A549 treated with CORT108297 at 1 μM for 4 hours (cell line): ENCODE measurements around the gene FARSA. TPM values are rescaled to one million over a fixed set of nuclear protein-coding genes. Genes with fewer than 3 reads are reported as not detected.

Experiments
- total RNA-seq: library from RNA; stranded (reverse); fragments of 200-300 nt; extraction: Qiagen RNA extraction; gene quantifications from 5 replicates; pipeline ENCODE4 v1.2.3, GENCODE V29; 2022

The FARSA gene
- 75.2 to 82.8 TPM (median 78.2 TPM) in 5 replicates for total RNA-seq

DNA sequence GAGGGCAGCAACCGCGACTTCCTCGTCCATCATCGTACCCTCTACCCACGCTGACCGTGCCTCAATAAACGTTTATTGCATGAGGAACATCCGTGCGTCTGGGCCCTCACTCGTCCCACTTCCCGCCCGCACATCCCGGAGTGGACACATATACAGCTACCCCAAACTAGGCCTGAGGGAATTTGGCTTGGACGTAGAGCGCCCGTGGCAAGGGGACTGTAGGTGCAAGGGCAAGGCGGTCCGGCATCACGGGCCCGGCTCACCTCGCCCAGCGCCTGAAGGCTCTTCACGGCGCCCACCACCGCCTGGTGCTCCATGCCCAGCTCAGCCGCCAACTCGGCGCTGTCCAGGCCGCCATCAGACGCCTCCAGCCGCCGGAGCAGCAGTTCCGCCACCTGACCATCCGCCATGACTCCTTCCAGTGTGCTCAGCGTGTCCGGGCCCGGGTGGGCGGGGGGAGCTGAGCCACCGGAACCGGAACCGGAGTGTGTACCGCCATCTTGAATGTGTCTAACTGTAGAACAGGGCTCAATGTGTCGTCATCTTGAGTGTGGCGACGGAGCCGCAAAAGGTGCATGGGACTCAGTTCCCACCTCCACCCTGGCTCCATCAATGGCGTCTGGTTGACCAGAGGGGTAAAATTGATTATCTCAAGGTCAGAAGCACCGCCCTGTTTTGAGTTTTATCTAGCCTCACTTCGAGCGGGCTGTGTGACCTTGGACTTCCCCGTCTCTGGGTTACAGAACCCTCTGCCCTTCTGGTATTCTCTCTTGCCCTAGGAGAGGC is at the start of gene FARSA:
FARSA (minus strand) TSS at position 425 of the 786 bp plus-strand sequence; CDS start at position 410, 15 bp downstream.

DNA sequence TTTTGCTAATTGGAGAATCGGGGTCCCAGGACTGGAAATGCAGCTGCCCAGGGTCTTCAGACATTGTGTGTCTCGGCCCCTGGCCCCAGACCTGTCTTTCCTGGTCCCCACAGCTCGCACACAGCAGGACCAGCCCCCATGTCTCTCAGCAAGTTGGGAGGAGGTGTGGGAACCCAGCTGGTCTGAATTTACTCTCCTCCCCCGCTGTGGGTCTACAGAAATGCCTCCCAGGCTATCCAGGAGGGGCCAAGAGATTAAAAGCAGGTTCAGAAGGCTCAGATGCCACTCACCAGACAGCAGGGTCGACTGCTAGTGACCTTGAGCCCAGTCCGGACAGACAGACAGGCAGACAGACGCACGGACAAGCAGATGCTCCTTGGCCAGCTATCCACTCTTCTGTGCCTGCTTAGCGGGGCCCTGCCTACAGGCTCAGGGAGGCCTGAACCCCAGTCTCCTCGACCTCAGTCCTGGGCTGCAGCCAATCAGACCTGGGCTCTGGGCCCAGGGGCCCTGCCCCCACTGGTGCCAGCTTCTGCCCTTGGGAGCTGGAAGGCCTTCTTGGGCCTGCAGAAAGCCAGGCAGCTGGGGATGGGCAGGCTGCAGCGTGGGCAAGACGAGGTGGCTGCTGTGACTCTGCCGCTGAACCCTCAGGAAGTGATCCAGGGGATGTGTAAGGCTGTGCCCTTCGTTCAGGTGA is 35.9 kb upstream of the FARSA start, which contains the start of gene DAND5:
DAND5 (plus strand) TSS at position 285 of the 697 bp plus-strand sequence; CDS start at position 370, 85 bp downstream.

GRCh38 chr19:12956446-12957388 is 23.2 kb upstream of the FARSA start, which contains the start of gene GADD45GIP1:
TSS of gene GADD45GIP1 (minus strand) at chr19:12957223. CDS start at chr19:12957212, 11 bp downstream.

GRCh38 chr19:12945479-12946091 is 12.1 kb upstream of the FARSA start, which contains the start of gene RAD23A:
TSS of gene RAD23A (plus strand) at chr19:12945862. CDS start at chr19:12945949, 87 bp downstream.

DNA sequence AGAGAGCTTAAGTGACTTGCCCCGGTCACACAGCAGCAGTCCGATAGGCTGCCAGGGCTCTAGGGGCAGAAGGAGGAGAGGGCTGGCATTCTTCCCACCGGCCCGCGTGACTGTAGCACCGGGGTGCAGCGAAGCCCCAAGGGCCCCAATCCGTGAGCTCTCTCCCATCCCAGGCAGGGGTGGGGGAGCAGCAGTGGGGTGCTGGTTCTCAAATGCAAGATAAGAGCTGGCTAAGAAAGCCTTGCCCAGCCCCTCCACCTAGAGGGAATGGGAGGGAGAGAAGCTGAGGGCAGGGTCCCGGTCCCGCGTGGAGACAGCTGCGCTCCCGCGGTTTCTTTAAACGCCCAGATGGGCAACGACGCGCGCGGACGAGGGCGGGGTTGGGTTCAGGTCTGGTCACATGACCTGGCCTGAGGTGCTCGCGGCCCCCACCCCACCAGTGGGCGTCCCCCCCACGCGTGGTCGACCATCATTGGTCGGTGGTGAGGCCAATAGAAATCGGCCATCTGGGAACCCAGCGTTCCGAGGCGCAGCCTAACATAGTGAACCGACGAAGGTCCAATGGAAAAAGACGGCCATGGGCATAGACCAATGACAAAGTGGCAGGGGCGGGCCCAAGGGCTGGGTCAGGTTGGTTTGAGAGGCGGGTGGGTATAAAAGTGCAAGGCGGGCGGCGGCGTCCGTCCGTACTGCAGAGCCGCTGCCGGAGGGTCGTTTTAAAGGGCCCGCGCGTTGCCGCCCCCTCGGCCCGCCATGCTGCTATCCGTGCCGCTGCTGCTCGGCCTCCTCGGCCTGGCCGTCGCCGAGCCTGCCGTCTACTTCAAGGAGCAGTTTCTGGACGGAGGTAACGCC is 4.6 kb upstream of the FARSA start, which contains the start of gene CALR:
CALR (plus strand) TSS at position 683 of the 852 bp plus-strand sequence; CDS start at position 754, 71 bp downstream.

GRCh38 chr19:12890787-12891552 is 42.5 kb downstream of the FARSA start, which contains the start of gene GCDH:
TSS of gene GCDH (plus strand) at chr19:12891160. CDS start at chr19:12891305, 145 bp downstream.

GRCh38 chr19:12886969-12887747 is 46.4 kb downstream of the FARSA start, which contains the start of gene KLF1:
TSS of gene KLF1 (minus strand) at chr19:12887201. CDS start at chr19:12887140, 61 bp downstream.

DNA sequence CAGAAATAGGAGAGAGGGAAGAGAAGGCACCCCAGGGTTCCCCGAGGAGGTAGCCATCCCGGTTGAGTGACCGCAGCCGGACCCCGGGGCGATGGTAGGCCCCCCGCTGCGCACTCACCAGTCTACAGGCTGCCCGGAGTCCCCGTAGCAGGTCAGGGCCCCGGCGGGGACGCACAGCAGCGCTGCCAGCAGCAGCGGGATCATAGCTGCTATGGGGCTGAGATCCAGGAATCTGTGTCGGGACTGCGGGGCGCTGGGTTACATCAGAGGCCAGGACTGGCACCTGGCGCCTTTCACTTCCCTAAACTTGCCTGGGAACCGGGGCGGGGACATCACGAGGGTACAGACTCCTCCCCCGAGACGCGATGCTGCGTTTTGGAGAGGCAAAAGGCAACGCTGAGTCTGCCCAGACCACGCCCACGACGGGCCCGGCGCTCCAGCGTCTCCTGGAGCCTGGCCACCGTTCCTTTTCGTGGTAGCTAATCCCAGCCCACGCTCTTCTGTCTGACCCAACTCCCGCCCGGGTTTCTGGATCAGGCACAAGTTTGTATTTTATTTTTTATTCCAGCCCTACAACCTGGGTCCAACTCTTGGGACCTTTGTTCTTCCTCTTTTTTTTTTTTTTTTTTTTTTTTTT is 52.2 kb downstream of the FARSA start, which contains the start of gene DNASE2:
DNASE2 (minus strand) TSS at position 278 of the 637 bp plus-strand sequence; CDS start at position 204, 74 bp downstream.

Other genes starting within 250 kb of the FARSA start
- gene GNG14, start 245.7 kb downstream of the FARSA start, total RNA-seq = not detected in 5 replicates
- 8.7 to 14.0 TPM (median 13.4 TPM) in 5 replicates for gene FBXW9, start 237.1 kb downstream of the FARSA start, total RNA-seq
- 25.5 to 39.5 TPM (median 35.3 TPM) in 5 replicates for gene TNPO2, start 209.8 kb downstream of the FARSA start, total RNA-seq
- 160 to 199 TPM (median 197 TPM) in 5 replicates for gene TRIR, start 199.0 kb downstream of the FARSA start, total RNA-seq
- gene GET3, start 196.2 kb downstream of the FARSA start, total RNA-seq = 67.6 to 102 TPM (median 95.8 TPM) in 5 replicates
- 0.24 to 0.35 TPM (median 0.28 TPM) in 4 of 5 replicates, not detected in the other for gene BEST2, start 181.9 kb downstream of the FARSA start, total RNA-seq
- 9.8 to 12.4 TPM (median 10.8 TPM) in 5 replicates for gene HOOK2, start 158.2 kb downstream of the FARSA start, total RNA-seq
- gene JUNB, start 142.2 kb downstream of the FARSA start, total RNA-seq = 97.7 to 170 TPM (median 137 TPM) in 5 replicates
- gene PRDX2, start 131.9 kb downstream of the FARSA start, total RNA-seq = 0.18 to 1.1 TPM (median 0.80 TPM) in 5 replicates
- gene THSD8, start 131.6 kb downstream of the FARSA start, total RNA-seq = 6.2 to 15.8 TPM (median 9.6 TPM) in 4 of 5 replicates, not detected in the other
- gene RNASEH2A, start 127.1 kb downstream of the FARSA start, total RNA-seq = 37.6 to 51.5 TPM (median 48.6 TPM) in 5 replicates
- 0.10 to 0.27 TPM (median 0.14 TPM) in 4 of 5 replicates, not detected in the other for gene RTBDN, start 99.1 kb downstream of the FARSA start, total RNA-seq
- 1.5 to 2.0 TPM (median 1.9 TPM) in 5 replicates for gene MAST1, start 95.2 kb downstream of the FARSA start, total RNA-seq
- gene DNASE2, start 52.3 kb downstream of the FARSA start, total RNA-seq = 27.2 to 33.8 TPM (median 32.3 TPM) in 5 replicates
- 0.05 to 0.09 TPM (median 0.06 TPM) in 3 of 5 replicates, not detected in the others for gene KLF1, start 46.5 kb downstream of the FARSA start, total RNA-seq
- gene GCDH, start 42.6 kb downstream of the FARSA start, total RNA-seq = 8.8 to 10.0 TPM (median 9.4 TPM) in 5 replicates
- gene SYCE2, start 14.4 kb downstream of the FARSA start, total RNA-seq = 0.28 to 0.70 TPM (median 0.38 TPM) in 5 replicates
- gene CALR, start 4.9 kb upstream of the FARSA start, total RNA-seq = 507 to 554 TPM (median 516 TPM) in 5 replicates
- gene RAD23A, start 12.2 kb upstream of the FARSA start, total RNA-seq = 70.7 to 86.3 TPM (median 80.4 TPM) in 5 replicates
- 30.1 to 58.7 TPM (median 54.9 TPM) in 5 replicates for gene GADD45GIP1, start 23.5 kb upstream of the FARSA start, total RNA-seq
- 0.03 to 0.08 TPM (median 0.06 TPM) in 5 replicates for gene DAND5, start 35.9 kb upstream of the FARSA start, total RNA-seq
- gene NFIX, start 61.8 kb upstream of the FARSA start, total RNA-seq = 3.3 to 5.1 TPM (median 4.6 TPM) in 5 replicates
- gene LYL1, start 169.1 kb upstream of the FARSA start, total RNA-seq = 0.61 to 1.0 TPM (median 0.85 TPM) in 5 replicates
- 38.1 to 45.9 TPM (median 40.7 TPM) in 5 replicates for gene TRMT1, start 183.0 kb upstream of the FARSA start, total RNA-seq
- 31.3 to 44.9 TPM (median 41.3 TPM) in 5 replicates for gene NACC1, start 184.6 kb upstream of the FARSA start, total RNA-seq
- gene STX10, start 216.7 kb upstream of the FARSA start, total RNA-seq = 44.6 to 61.5 TPM (median 57.6 TPM) in 5 replicates
- gene IER2, start 216.7 kb upstream of the FARSA start, total RNA-seq = 52.6 to 79.7 TPM (median 65.9 TPM) in 5 replicates